Adipocyte (in vitro differentiated cells): ENCODE results near the gene SPTBN5.

Source experiments
- DNase-seq: peaks from one replicate; pipeline ENCODE4 v3.0.0-alpha.2; 2015; ENCODE audit warnings: low read depth
- H3K27me3 ChIP-seq: replicated peaks from 2 replicates; pipeline ENCODE4 v1.7.0; 2013; ENCODE audit warnings: mild to moderate bottlenecking, low read length, moderate library complexity; ENCODE audit not compliant: control insufficient read depth, insufficient read depth
- H3K36me3 ChIP-seq: 2 replicates; pipeline ENCODE4 v1.7.0; 2013; ENCODE audit warnings: low read length, mild to moderate bottlenecking, moderate library complexity; ENCODE audit not compliant: control insufficient read depth, insufficient read depth, severe bottlenecking
- H3K4me1 ChIP-seq: 2 replicates; pipeline ENCODE4 v1.7.0; 2013; ENCODE audit warnings: mild to moderate bottlenecking, low read length, moderate library complexity; ENCODE audit not compliant: control insufficient read depth, insufficient read depth
- H3K4me3 ChIP-seq: 2 replicates; pipeline ENCODE4 v1.7.0; 2013; ENCODE audit warnings: mild to moderate bottlenecking, low read length, moderate library complexity
- H3K9ac ChIP-seq: 2 replicates; pipeline ENCODE4 v1.7.0; 2013; ENCODE audit warnings: mild to moderate bottlenecking, low read length, moderate library complexity
- H3K9me3 ChIP-seq: 2 replicates; pipeline ENCODE4 v1.7.0; 2013; ENCODE audit warnings: mild to moderate bottlenecking, low read length, moderate library complexity; ENCODE audit not compliant: control insufficient read depth

Gene SPTBN5

GRCh38 chr15:41809121-41809520 is 84.7 kb downstream of the SPTBN5 start:
- H3K36me3 ChIP-seq = peaks cover 15% of the 10 kb centered on the region
- no peak overlapping the region for H3K4me3 ChIP-seq
- DNase-seq = no peak
- peaks cover 8% of the 10 kb centered on the region for H3K4me1 ChIP-seq
- H3K9me3 ChIP-seq = no peaks in the 10 kb centered on the region
- peak overlapping the region; percentile 38 for H3K9ac ChIP-seq
- H3K27me3 ChIP-seq = no peaks in the 10 kb centered on the region

- Histone ChIP-seq H3K36me3 (peaks cover 4% of the 10 kb centered on the region), H3K4me1 (peaks cover 8% of the 10 kb centered on the region), H3K9me3 (no peaks in the 10 kb centered on the region), H3K9ac (no peak overlapping the region), H3K27me3 (no peaks in the 10 kb centered on the region), H3K4me3 (no peak overlapping the region)
- DNase-seq = no peak
Measured at GRCh38 chr15:41806291-41807181, 87.3 kb downstream of the SPTBN5 start.

- no peaks in the 10 kb centered on the region for H3K9me3 ChIP-seq
- peaks cover 7% of the 10 kb centered on the region for H3K36me3 ChIP-seq
- H3K4me3 ChIP-seq = no peak overlapping the region
- H3K9ac ChIP-seq = no peak overlapping the region
- peaks cover 8% of the 10 kb centered on the region for H3K4me1 ChIP-seq
- no peak for DNase-seq
- H3K27me3 ChIP-seq = no peaks in the 10 kb centered on the region
Measured at GRCh38 chr15:41805711-41806110, 88.1 kb downstream of the SPTBN5 start.

GRCh38 chr15:41804916-41805666 is 88.8 kb downstream of the SPTBN5 start:
- Histone ChIP-seq H3K9ac (no peak overlapping the region), H3K9me3 (no peaks in the 10 kb centered on the region), H3K27me3 (no peaks in the 10 kb centered on the region), H3K4me3 (no peak overlapping the region), H3K4me1 (peaks cover 8% of the 10 kb centered on the region), H3K36me3 (peaks cover 11% of the 10 kb centered on the region)
- DNase-seq = no peak

- Histone ChIP-seq H3K9ac (no peak overlapping the region), H3K9me3 (no peaks in the 10 kb centered on the region), H3K36me3 (peaks cover 11% of the 10 kb centered on the region), H3K27me3 (no peaks in the 10 kb centered on the region), H3K4me3 (no peak overlapping the region), H3K4me1 (peaks cover 5% of the 10 kb centered on the region)
- DNase-seq = no peak
Measured at GRCh38 chr15:41804361-41804760, 89.5 kb downstream of the SPTBN5 start.

GRCh38 chr15:41801850-41802455 is 91.9 kb downstream of the SPTBN5 start:
- Histone ChIP-seq H3K4me1 (peaks cover 14% of the 10 kb centered on the region), H3K36me3 (peaks cover 11% of the 10 kb centered on the region), H3K27me3 (no peaks in the 10 kb centered on the region), H3K4me3 (no peak overlapping the region), H3K9ac (no peak overlapping the region), H3K9me3 (no peaks in the 10 kb centered on the region)
- DNase-seq = no peak

- Histone ChIP-seq H3K9me3 (no peaks in the 10 kb centered on the region), H3K36me3 (peaks cover 11% of the 10 kb centered on the region), H3K4me3 (no peak overlapping the region), H3K4me1 (peaks cover 18% of the 10 kb centered on the region), H3K27me3 (no peaks in the 10 kb centered on the region), H3K9ac (no peak overlapping the region)
- no peak for DNase-seq
Measured at GRCh38 chr15:41801185-41801584, 92.7 kb downstream of the SPTBN5 start.

GRCh38 chr15:41799488-41799805 is 94.4 kb downstream of the SPTBN5 start:
- no peaks in the 10 kb centered on the region for H3K9me3 ChIP-seq
- H3K4me3 ChIP-seq = no peak overlapping the region
- no peak for DNase-seq
- H3K27me3 ChIP-seq = no peaks in the 10 kb centered on the region
- no peak overlapping the region for H3K9ac ChIP-seq
- peaks cover 11% of the 10 kb centered on the region for H3K36me3 ChIP-seq
- peaks cover 23% of the 10 kb centered on the region for H3K4me1 ChIP-seq

GRCh38 chr15:41798607-41799487 is 95.0 kb downstream of the SPTBN5 start:
- peaks cover 11% of the 10 kb centered on the region for H3K36me3 ChIP-seq
- no peaks in the 10 kb centered on the region for H3K9me3 ChIP-seq
- H3K27me3 ChIP-seq = no peaks in the 10 kb centered on the region
- no peak overlapping the region for H3K9ac ChIP-seq
- no peak overlapping the region for H3K4me3 ChIP-seq
- no peak for DNase-seq
- H3K4me1 ChIP-seq = peaks cover 23% of the 10 kb centered on the region
